GM19025 (cell line): ENCODE data around the gene TMA7B.

Source experiments
- ATAC-seq: cut with Tn5 transposase; IDR thresholded peaks from one replicate; pipeline ENCODE4 v1.9.1; 2021; ENCODE audit warnings: mild to moderate bottlenecking, low read depth, moderate library complexity; ENCODE audit not compliant: unreplicated experiment

TMA7B gene

DNA sequence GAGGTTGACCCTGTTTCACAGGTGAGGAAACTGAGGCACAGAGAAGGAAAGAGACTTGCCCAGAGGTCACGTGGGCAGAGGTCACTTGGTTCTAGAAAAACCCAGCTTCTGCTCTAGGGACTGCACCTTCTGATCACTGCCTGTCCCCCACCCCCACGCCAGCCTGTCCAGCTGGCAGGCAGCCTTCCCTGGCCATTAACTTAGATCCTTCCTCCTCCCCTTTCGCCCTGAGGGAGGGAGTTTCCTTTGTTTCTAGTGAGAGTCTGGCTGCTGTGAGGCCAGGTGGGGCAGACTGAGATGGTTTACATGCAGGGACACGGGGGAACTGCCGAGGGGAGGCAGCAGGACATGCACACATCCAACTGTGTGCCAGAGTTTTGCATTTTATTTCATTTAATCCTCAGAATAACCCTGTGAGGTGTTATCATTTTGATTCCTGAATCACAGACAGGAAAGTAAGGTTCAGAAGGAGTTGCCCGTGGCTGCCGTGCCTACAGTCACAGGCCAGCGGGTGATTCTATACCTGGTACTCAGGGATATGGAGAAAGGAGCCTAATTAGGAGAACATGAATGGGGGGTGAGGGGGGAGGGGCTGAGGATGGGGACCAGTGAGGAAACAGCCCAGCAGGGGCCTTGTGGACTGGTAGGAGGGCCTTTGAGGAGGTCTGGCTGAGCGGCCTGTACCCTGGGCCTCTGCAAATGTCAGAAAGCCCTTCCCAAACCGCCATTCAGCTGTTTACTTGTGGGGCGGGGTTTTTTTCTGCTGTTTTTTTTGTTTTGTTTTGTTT, 37.9 kb downstream of the TMA7B start:
- ATAC-seq, result no peak

DNA sequence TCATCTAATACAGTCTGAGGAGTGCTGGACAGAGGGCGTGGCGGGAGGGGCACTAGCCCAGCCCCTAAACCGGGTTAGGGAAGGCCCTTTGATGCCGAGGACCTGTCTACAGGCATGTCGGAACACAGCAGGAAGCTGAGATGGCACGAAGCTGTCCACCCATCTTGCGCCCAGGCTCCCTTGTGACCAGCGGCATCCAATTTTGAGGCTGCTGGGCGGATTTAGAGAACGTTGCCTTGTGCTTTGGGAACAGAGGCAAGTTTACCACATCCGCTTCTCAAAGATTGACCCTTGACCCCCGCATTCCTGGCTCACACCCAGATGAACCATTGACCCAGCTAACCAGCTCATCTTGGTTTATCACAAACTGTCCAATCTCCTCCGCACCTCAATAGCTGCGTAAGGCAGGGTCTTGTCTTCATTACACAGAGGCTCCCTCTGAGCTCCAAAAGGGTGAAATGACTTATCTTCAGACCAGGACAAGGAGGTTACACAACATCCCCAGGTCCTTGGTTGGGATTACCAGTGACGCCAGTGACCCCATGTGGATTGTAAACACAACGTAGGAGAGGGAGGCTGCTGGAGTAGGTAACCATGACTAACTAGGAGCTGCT, 39.1 kb downstream of the TMA7B start:
- ATAC-seq, result no peak

DNA sequence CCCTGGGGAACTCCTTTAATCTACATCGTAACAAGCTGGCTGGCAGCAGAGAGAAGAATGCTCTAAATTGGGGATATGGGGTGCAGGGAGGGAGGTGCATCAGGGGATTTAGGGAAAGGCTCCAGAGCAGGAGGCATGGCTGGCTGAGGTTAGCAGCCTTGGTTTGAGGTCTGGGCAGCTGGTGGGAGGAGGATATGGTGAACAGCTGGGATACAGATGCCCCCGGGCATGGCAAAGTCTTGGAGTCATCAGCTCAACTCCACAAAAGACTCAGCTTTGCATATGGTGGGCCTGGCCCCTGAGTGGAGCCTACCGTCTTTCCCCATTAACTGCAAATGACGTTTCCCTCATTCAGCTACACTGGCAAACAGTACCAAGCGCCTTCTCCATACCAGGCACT, 40.0 kb downstream of the TMA7B start:
- no peak for ATAC-seq

DNA sequence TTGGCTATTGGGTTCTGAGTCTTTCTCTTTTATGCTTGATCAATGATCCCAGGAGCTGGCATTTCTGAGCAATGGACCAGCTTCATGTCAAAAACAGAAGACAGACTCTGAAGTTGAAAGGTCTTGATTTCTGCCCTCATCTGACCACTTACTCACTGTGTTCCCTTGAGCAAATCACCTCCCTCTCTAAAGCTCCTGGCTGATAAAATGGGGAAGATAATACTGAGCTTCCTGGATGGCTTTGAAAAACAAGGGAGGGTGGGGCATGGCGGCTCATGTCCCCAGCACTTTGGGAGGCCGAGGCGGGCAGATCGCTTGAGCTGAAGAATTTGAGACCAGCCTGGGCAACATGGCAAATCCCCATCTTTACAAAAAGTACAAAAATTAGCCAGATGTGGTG, 40.9 kb downstream of the TMA7B start:
- ATAC-seq, result no peak

DNA sequence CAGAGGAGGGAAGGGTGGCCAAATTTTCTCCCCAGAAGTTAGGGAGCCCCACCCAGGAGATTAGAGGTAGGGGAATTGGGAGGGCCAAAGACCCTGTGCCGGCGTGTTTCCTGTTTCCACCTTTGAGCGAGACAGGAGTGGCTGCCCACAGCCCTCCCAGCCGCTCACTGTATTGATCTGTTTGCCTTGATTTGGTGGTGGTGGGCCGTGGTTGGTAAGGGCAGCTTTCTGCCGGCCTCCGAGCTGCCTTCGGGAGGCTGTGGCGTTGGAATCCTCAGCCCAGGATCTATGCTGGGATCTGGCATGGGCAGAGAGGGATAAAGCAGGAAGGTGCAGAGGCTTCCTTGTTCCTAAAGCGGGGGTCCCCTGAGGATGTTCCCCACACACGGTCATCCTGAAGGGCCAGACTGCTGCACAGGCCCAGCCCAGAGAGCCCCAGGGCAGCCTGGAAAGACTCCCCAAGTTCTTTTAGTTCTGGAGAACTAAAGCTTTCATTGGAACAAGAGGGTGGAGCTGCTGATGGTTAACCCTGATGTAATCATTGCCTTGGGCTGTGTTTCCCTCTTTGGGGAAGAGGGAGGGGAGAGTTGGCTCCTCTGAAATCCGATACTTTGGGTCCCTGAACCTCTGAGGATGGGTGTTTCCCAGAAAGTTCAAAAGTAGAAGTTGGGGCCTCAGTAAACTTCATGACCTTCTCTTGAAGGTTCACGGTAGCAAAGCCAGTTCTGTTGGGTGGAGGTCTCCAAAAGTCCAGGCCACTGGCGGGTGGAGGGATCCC, 41.8 kb downstream of the TMA7B start:
- no peak for ATAC-seq

DNA sequence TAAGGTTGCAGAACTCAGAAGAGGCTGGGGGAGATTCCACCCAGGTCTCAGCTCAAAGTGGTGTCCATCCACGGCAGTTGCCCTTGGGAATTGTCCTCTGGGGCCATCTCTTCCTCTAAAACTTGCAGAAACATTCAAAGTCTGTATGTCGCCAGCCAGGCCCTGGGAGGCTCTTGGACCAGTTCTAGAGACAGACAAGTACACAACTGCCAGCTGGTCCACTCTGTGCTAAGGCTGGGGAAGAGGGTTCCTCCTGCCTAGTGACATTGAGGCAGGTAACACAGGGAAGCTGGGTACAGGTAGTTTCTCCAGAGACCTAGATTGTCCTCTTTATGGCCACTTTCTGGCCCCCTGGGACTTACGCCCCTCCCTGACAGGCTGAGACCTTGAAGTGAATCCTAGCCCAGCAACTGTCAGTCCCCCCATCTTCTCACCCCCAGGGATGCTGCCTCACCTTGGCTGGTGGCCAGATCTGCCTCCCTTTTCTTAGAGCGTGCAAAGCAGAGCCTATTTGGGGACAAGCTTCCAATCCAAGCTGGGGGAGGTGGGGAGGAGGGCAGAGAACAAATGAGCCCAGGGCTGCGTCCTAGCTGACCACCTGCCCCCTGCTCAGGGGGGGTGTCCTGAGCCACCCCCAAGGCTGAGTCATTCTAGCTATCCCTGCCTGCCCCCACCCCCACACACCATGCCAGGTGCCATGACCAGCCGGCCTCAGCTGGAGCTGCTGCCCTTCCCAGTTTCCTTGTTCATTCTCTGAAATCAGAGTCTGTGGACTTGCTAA, 42.9 kb downstream of the TMA7B start:
- ATAC-seq, result no peak

DNA sequence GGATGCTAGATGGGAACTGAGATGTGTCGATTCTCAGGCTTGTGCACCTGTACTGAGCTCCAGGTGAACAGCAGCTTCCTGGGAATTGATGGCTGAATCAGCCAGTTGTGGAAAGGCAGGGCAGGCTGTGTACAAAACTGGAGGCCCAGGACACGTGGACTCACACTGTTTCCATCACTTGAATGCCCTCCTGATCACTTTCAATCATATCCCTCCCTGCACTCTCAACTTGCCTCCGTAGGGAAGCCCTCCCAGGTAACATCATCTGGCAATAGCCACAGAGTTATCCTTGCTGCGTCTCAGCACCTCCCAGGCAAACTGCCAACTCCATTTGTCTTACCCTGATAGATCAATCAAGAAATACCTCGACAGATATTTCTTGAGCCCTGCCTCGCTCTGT, 44.6 kb downstream of the TMA7B start:
- no peak for ATAC-seq

DNA sequence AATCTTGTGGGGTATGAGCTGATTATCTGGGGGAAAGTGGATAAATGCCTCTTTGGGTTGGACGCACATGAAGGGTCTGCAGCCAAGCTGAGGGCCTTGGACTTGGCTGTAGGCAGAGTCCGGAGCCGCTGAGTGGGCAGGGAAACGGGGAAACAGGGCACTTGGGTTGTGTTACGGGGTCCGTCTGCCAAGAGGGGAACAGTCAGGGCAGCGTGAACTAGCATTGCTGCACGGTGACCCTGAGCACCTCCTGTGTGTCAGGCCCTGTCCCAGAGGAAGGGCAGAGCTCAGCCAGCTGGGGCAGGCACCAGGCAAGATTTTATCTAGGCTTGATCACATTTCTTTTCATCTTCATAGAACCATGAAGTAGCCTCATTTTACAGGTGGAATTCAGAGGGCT, 46.4 kb downstream of the TMA7B start:
- no peak for ATAC-seq

DNA sequence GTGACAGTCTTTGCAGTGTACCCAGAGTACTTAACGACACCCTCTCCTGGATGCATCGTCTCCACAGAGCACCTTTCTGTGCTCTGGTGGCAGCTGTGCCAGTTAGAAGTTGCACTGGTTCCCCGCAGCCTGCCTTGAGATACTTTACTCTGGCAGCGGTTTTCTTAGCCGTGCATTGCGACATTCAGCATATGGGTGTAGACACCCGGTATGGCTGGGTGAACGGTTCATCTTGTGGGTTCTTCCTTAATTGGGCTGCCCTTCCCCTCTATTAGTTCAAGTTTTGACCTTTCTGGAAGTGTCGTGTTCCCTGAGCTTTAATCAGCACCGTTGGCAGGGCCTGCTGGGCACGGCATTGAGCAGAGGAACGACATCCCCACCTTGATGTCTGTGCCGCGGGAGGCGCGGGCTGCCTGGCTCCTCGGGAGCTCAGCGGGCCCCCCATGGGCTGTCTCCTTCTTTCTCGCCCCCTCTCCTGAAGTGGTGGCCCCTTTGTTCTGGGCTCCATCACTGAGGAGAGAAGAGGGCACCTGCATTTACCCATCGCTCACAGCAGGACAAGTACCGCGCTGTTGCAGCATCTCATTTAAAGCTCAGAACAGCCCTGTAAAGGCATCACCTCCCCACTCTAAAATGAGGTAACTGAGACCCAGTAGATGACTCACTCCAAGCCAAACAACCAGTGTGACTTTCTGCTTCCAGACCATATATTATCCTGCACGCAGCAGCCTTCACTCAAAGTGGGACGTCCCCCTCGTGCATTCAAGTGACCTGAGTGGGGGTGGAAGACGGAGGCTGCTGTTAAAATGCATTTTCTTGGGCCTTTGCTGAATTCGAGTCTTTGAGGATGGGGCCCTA, 47.9 kb downstream of the TMA7B start:
- ATAC-seq, result no peak

DNA sequence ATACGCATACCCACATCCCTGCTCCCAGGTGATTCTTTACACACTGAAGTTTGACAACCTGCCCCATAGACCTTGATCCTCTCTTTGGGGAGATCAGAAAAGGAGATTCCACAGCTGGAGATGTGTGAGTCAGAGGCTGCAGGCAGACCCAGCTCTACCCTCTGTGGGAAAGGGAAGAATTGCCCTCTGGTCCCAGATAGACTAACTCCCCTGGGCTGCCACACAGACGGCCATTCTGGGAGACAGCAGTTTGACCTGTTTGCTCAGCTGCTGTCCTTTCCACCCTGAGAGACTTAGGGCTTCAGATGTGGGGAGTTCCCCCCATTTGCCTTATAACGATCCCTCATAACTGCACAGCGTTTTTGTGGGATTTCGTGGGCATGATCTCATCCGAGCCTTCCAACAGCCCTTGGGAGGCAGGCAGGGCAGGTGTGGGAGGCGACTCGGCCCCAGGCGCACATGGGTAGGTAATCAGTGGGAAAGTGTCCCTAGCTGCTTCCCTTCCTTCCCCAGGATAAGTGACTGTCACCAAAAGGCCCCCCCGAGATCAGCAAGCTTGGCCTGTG, 48.6 kb downstream of the TMA7B start:
- ATAC-seq, result no peak

DNA sequence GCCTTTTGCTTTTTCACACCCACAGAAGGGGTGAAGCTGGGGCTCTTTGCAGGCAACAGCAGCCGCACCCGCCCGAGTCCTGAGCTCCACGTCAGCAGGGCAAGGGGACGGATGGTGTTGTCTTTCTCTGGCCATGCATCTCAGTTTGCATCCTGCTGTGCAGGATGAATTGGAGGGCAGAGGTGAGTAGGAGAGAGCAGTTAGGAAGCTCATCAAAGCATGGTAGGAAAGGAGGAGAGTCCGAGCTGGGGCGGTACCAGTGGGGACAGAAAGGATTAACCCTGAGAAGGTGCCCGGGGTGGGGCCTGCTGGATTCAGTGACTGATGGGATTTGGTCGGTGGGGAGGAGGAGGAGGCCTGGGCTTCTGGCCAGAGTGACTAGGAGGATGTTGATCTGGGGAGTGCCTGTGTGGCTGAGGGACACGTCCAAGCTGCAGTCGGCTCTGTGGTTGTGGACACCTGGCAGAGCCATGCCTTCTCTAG, 49.1 kb downstream of the TMA7B start:
- ATAC-seq, result no peak

DNA sequence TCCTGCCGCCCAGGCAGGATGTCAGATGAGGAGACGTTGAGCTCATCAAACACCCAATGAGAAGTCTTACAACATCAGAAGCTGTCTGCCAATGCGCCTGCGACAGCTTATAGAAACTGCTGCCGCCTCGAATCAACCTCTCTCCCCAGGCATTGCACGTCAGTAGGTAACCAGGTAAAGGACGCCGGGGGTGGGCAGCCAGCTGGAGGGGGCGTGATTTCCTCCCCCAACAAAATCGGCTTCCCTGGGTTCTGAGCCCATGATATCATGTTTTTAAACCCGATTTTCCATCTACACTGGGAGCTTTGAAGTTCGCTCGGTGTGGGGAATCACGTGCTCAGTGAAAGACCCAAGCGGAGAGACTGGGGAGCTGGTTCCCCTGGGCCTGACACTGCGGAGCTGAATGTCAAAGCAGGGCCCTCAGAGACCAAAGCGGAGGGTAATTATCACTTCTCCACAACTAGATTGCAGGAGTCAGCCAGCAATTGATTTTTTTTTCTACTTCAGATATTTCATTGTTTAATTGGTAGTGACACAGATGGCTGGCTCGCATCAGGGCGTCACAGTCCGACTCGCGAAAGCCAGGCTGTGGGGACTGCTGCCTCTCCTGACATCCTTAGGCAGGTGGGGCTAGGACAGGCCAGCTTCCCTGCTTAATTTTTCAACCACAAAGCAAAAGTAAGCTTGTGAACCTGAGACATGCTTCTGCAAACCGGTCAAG, 49.9 kb downstream of the TMA7B start:
- ATAC-seq, result no peak

DNA sequence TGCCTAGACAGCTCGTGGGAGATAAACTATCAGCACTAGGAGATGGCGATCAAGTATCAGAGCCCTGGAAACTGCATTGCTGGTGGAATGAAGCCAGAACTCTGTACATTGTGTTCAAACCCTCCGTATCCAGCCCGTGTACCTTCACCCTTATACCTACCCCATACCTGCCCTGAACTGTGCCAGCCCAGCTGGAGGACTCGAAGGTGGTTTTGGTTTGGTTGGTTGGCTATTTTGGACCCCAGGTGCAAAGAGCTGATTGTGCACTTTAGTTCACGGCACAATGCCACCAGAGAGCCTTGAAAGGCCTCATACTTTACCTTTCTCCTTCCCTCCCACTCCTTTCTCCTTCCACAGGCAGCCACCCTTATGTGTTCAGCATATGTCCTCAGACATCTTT, 50.5 kb downstream of the TMA7B start:
- no peak for ATAC-seq
